Mammary epithelial cell (primary cell): ENCODE measurements around the gene TRAPPC8.
"Not testable (repeated sequence)": the region's sequence is repeated elsewhere in the genome, so short reads cannot be mapped to it uniquely, and the experiment has no call there.

Experiments
- CTCF ChIP-seq, 2 donors: IDR thresholded peaks in 1 of 2; conservative IDR thresholded peaks in 1 of 2; 2 replicates each; pipeline ENCODE4 v1.5.1; 2011 to 2012; ENCODE audit warnings: inconsistent platforms in 2 of 2, low read length in 2 of 2, mild to moderate bottlenecking in 2 of 2, control low read depth in 1 of 2, low read depth in 1 of 2; ENCODE audit not compliant: insufficient read depth in 1 of 2; ENCODE audit errors: extremely low read depth in 1 of 2
- EZH2 ChIP-seq: IDR thresholded peaks from 2 replicates; pipeline ENCODE4 v1.6.1; 2012; ENCODE audit warnings: low read length, inconsistent platforms, borderline replicate concordance

GRCh38 chr18:31926988-31927387, 15.9 kb downstream of the TRAPPC8 start:
- TF ChIP-seq EZH2; CTCF (conservative IDR thresholded peaks at IDR 0.05 in 1 of 2, IDR thresholded peaks at IDR 0.05 in 1 of 2; ENCODE audit: extremely low read depth in 1 of 2, insufficient read depth in 1 of 2, low read depth in 1 of 2, low read length in 2 of 2): not testable (repeated sequence)
